Transverse colon (tissue), 4 donors: ENCODE measurements around the gene LMO2. TPM values are rescaled to one million over a fixed set of nuclear protein-coding genes. Genes with fewer than 3 reads are reported as not detected.

Experiments used
- DNase-seq: peaks from one replicate; pipeline ENCODE4 v3.0.0-alpha.2; 2019
- H3K27ac ChIP-seq, 4 donors: fragments of 200-600 bp; sonication (generic); 2 replicates each; pipeline ENCODE4 v1.5.1; 2016 to 2018; ENCODE audit warnings: inconsistent platforms in 4 of 4
- H3K27me3 ChIP-seq: fragments of 200-600 bp; sonication (generic); 2 replicates; pipeline ENCODE4 v1.5.1; 2017; ENCODE audit warnings: inconsistent platforms
- H3K36me3 ChIP-seq, 4 donors: fragments of 200-600 bp; sonication (generic); 2 replicates each; pipeline ENCODE4 v1.5.1; 2017 to 2019; ENCODE audit warnings: inconsistent platforms in 4 of 4
- H3K4me1 ChIP-seq, 4 donors: fragments of 200-600 bp; sonication (generic); 2 replicates each; pipeline ENCODE4 v1.5.1; 2017 to 2020; ENCODE audit warnings: inconsistent platforms in 4 of 4
- H3K4me3 ChIP-seq, 4 donors: fragments of 200-600 bp; sonication (generic); 1 replicate in 1 of 4; 2 replicates in 3 of 4; pipeline versions ENCODE4 v1.5.1 to v1.6.1; 2017 to 2019; ENCODE audit warnings: inconsistent platforms in 4 of 4
- H3K9me3 ChIP-seq, 2 donors: fragments of 200-600 bp; sonication (generic); 2 replicates each; pipeline ENCODE4 v1.5.1; 2017 to 2019; ENCODE audit warnings: inconsistent platforms in 2 of 2
- EP300 ChIP-seq: sonication (generic); formaldehyde crosslinking; IDR thresholded peaks from one replicate; pipeline ENCODE4 v1.6.1; 2017; ENCODE audit warnings: antibody characterized with exemption, low read depth
- POLR2A ChIP-seq: fragments of 450-650 bp; IDR thresholded peaks from one replicate; pipeline ENCODE4 v1.6.1; 2016; ENCODE audit warnings: antibody characterized with exemption, mild to moderate bottlenecking, moderate library complexity
- POLR2AphosphoS5 ChIP-seq, 3 donors: sonication (generic); formaldehyde crosslinking; IDR thresholded peaks; one replicate each; pipeline ENCODE4 v1.6.1; 2016; ENCODE audit warnings: antibody characterized with exemption in 3 of 3
- WGBS, 2 donors: methylation state at CpG; one replicate each; pipeline ENCODE4 v1.1.5; 2018; ENCODE audit warnings: low coverage in 1 of 2; 5-methylcytosine and 5-hydroxymethylcytosine counted together
- in situ Hi-C, 4 donors: fragments of 200-750 bp; cut with MboI; loops; one replicate each; pipeline versions ENCODE4 v1.15.0 to v1.15.1; 2017; ENCODE audit warnings: low sequenced_read_pairs in 3 of 4, low pct_ligation_motif_present in 1 of 4, low pct_unique_long_range_greater_than_20kb in 1 of 4
- intact Hi-C: fragments of 100-400 bp; cut with DNase I; formaldehyde crosslinking; loops from one replicate; pipeline ENCODE4 v1.15.1; 2023; ENCODE audit warnings: low total_unique reads
- total RNA-seq, 4 donors: library from RNA; depleted of rRNA; stranded (reverse); fragments of >200 nt; gene quantifications; one replicate each; pipeline ENCODE4 v1.1.0, GENCODE V29; 2016
- TF ChIP-seq, protein P1 (sequence below), 5 experiments: fragments of 200-600 bp in 3 of 5; fragments of 450-650 bp in 2 of 5; sonication (generic) in 3 of 5; IDR thresholded peaks; 1 replicate in 2 of 5; 2 replicates in 3 of 5; pipeline ENCODE4 v1.5.1; 2016 to 2017; ENCODE audit warnings: antibody characterized with exemption in 5 of 5, inconsistent platforms in 3 of 5, mild to moderate bottlenecking in 2 of 5, moderate library complexity in 1 of 5

Gene LMO2
- total RNA-seq, 4 donors from 2014 or later, result 1.4 to 18.0 (median 4.0) TPM

GRCh38 chr11:33907421-33907820, 15.5 kb upstream of the LMO2 start:
- in situ Hi-C loops, result no loop called here
- no peak for TF ChIP-seq POLR2AphosphoS5 (IDR thresholded peaks at IDR 0.05)
- TF ChIP-seq EP300, result no peak
- no peak for TF ChIP-seq POLR2A
- TF ChIP-seq, protein P1, sequence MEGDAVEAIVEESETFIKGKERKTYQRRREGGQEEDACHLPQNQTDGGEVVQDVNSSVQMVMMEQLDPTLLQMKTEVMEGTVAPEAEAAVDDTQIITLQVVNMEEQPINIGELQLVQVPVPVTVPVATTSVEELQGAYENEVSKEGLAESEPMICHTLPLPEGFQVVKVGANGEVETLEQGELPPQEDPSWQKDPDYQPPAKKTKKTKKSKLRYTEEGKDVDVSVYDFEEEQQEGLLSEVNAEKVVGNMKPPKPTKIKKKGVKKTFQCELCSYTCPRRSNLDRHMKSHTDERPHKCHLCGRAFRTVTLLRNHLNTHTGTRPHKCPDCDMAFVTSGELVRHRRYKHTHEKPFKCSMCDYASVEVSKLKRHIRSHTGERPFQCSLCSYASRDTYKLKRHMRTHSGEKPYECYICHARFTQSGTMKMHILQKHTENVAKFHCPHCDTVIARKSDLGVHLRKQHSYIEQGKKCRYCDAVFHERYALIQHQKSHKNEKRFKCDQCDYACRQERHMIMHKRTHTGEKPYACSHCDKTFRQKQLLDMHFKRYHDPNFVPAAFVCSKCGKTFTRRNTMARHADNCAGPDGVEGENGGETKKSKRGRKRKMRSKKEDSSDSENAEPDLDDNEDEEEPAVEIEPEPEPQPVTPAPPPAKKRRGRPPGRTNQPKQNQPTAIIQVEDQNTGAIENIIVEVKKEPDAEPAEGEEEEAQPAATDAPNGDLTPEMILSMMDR (IDR thresholded peaks at IDR 0.05), result no peak
- 65 to 67% methylated on average over 6 to 9 of the region's 9 CpGs for WGBS, 2 donors

GRCh38 chr11:33906484-33907186, 14.8 kb upstream of the LMO2 start:
- Histone ChIP-seq H3K36me3 (no peaks in the 10 kb centered on the region), H3K4me3 (no peak overlapping the region), H3K9me3 (no peaks in the 10 kb centered on the region), H3K27ac (no peak overlapping the region), H3K4me1 (no peaks in the 10 kb centered on the region), H3K27me3 (no peaks in the 10 kb centered on the region)
- no peak for TF ChIP-seq EP300
- in situ Hi-C loops, result no loop called here
- DNase-seq, result no peak
- WGBS, 2 donors, result 79 to 91% methylated on average over 4 to 11 of the region's 11 CpGs
- intact Hi-C loops, result no loop called here

More at GRCh38 chr11:33907421-33907820, 15.5 kb upstream of the LMO2 start:
- no peak for DNase-seq
- no peaks in the 10 kb centered on the region for H3K36me3 ChIP-seq
- no peak overlapping the region for H3K4me3 ChIP-seq
- H3K27ac ChIP-seq, result no peak overlapping the region
- no peaks in the 10 kb centered on the region for H3K27me3 ChIP-seq
- H3K9me3 ChIP-seq, result no peaks in the 10 kb centered on the region
- intact Hi-C loops, result no loop called here
- peaks cover 0 to under 1% (median 0%) of the 10 kb centered on the region in 4 donors for H3K4me1 ChIP-seq

GRCh38 chr11:33904102-33904501, 12.2 kb upstream of the LMO2 start:
- intact Hi-C loops (no loop called here), in situ Hi-C loops (no loop called here)
- WGBS, 2 donors, result 66 to 67% methylated on average over 4 to 5 of the region's 5 CpGs
- Histone ChIP-seq H3K36me3 (no peaks in the 10 kb centered on the region), H3K27me3 (no peaks in the 10 kb centered on the region), H3K9me3 (no peaks in the 10 kb centered on the region), H3K4me1 (peaks cover 0 to 5% (median 0%) of the 10 kb centered on the region in 4 donors), H3K27ac (no peak overlapping the region), H3K4me3 (no peak overlapping the region)
- TF ChIP-seq, protein P1 (IDR thresholded peaks at IDR 0.05), result no peak
- TF ChIP-seq POLR2AphosphoS5 (IDR thresholded peaks at IDR 0.05) (no peak), POLR2A (no peak), EP300 (no peak)
- no peak for DNase-seq

DNA sequence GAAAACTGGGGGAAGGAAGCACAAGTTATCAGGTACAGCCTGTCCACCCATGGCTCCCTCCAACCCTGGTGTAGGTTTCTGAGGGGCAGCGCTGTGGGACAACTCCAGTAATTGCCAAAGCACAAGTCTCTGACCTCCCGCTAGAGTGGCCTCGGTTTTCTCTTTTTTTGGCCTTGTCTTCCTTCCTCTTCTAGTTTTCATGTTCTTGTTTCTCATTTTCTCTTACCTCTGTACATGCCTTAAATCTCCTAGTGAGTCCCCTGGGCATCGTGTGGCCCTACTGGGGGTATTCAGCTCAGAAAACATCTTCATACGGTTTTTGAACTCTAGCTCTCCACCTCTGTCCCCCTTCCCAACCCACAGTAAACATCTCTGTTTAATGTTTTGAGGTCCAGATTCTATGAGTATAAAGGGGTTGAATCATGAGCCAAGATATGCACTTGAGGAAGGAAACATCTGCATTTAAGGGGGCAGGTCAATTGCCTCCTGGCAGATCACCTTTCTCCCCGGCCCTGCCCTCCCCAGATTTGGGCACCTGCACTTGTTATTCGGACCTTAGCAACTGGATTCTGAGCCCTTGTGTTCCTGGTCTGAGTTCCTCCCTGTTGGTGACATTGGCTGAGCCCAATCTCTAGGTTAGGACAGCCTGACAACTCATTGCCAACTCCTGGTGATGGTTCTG, 8.4 kb upstream of the LMO2 start:
- 67% methylated on average over 7 of the region's 7 CpGs; no CpG with 5 or more reads in 1 of the 2 donors for WGBS, 2 donors
- TF ChIP-seq, protein P1 (IDR thresholded peaks at IDR 0.05), result no peak
- TF ChIP-seq POLR2AphosphoS5 (IDR thresholded peaks at IDR 0.05) (no peak), EP300 (no peak), POLR2A (no peak)
- H3K27ac ChIP-seq, result no peak overlapping the region
- in situ Hi-C loops (no loop called here), intact Hi-C loops (no loop called here)
- H3K4me3 ChIP-seq, result no peak overlapping the region
- no peaks in the 10 kb centered on the region for H3K36me3 ChIP-seq
- no peaks in the 10 kb centered on the region for H3K27me3 ChIP-seq
- no peak for DNase-seq
- H3K9me3 ChIP-seq, result no peaks in the 10 kb centered on the region
- H3K4me1 ChIP-seq, result peaks cover 0 to 8% (median 0%) of the 10 kb centered on the region in 4 donors
